GM19455 (cell line): ENCODE measurements around the gene PLXND1.
"Not testable (repeated sequence)": the region's sequence is repeated elsewhere in the genome, so short reads cannot be mapped to it uniquely, and the experiment has no call there.

Source experiments
- ATAC-seq: cut with Tn5 transposase; IDR thresholded peaks from one replicate; pipeline ENCODE4 v1.9.1; 2021; ENCODE audit not compliant: unreplicated experiment

The PLXND1 gene

DNA sequence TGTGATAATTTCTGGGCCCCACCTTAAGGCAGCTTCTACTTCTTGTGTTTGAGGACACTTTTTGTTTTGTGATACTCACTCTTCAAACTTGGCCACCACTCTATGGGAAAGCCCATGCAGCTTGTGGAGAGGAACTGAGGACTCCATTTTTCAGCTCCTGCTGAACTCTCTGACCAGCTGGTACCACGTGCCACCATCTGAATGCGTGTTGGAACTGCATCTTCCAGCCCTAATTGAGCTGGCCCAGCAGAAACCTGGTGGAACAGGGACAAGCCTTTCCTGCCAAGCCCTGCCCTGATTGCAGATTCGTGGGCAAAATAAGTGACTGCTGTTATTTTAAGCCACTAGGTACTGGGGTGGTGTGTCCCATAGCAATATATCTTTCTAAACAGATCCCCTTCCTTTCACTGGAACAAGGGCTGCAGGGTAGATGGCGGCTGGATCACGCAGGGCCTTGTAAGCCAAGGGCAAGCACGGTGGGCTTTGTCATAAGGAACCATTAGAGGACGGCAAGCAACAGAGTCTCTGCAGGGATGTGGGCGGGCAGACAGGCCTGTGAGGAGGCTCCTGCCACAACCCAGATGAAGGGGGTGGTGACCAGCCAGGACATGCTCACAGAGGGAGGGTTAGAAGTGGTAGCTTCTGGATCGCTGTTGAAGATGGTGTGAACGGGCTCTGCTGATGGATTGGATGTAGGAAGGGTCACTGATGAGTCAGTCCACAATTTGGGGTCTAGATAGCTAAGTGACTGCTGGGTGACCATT, 54.0 kb downstream of the PLXND1 start:
- ATAC-seq: no peak

DNA sequence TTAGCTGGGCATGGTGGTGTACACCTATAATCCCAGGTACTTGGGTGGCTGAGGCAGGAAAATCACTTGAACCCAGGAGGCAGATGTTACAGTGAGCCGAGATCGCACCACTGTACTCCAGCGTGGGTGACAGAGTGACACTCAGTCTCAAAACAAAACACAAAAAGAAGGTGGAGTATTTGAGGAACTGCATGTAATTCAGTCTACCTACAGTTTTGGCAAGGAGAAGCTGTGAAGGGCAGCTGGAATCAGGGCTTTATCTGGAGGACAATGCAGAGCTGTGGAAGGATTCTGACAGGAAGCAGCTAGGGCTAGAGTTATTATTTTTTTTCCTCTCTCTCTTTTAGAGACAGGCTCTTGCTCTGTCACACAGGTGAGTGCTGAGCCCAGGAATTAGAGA, 56.7 kb downstream of the PLXND1 start:
- no peak for ATAC-seq

DNA sequence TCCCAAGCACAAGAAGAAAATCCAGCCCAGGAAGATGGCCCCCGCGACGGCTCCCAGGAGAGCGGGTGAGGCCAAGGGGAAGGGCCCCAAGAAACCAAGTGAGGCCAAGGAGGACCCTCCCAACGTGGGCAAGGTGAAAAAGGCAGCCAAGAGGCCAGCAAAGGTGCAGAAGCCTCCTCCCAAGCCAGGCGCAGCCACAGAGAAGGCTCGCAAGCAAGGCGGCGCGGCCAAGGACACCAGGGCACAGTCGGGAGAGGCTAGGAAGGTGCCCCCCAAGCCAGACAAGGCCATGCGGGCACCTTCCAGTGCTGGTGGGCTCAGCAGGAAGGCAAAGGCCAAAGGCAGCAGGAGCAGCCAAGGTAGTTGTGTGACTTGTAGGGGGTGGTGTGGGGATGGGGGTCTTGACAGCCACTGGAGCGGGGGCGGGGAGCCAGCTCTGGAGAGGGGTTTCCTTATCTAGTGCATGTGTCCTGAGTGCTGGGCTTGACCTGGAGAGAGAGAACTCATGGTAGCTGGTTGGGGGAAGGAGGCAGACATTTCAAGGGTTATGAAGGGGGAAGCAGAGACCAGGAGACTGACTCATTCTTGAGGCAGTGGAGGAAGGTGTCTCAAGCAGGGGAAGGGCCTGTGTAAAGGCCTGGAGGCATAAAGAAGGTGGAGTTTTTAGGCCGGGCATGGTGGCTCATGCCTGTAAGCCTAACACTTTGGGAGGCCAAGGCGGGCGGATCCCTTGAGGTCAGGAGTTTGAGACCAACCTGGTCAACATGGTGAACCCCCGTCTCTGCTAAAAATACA, 57.3 kb downstream of the PLXND1 start:
- ATAC-seq: no peak

DNA sequence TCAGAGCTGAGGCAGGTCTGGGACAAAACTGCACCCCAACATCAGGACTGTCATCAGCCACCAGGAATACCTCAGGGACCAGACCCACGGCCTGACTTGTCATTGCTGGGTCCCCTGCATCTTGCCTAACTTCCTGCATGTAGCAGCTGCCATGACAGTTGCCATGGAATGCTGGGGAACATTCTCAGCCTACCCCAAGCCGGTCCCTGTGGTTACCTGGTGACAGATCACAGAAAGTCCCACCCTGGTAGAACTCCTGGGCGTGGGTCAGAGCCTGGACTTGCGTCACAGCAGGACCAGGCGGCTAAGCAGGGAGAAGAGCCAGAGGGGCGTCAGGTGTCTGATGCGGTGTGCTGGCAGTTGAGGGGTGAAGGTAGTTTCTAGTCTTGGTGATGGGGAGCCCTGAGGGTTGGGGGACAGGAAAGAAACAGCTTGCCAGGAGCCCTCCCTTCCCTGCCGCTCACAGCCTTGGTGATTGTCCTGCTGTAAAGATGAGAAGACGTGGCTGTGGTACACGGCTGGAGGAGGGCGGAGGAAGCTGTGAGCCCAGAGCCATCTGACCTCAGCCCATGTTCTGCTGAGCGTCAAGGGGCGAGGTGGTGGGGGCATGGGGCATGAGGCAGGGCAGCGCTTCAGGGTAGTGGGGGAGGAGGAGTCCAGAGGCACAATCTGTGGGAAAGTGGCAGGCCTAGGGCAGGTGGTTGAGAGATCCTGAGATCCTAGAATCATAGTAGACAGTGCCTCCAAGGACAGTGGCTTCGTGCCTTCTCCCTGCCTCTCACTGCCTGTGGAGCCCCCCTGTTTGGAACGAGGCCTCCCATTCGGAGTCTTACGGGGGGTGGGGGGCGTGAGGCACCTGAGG, 58.1 kb downstream of the PLXND1 start:
- no peak for ATAC-seq

DNA sequence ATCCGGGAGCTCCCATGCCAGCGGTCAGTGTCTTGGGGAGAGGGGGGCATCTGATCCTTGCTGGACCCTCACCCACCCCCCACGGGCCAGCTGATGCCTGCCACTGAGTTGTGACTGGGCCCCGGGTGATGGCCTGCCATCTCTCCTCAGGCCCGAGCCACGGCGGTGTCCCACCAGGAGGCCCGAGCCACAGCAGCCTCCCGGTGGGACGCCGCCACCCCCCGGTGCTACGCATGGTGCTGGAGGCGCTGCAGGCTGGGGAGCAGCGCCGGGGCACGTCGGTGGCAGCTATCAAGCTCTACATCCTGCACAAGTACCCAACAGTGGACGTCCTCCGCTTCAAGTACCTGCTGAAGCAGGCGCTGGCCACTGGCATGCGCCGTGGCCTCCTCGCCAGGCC, 59.2 kb downstream of the PLXND1 start:
- no peak for ATAC-seq

DNA sequence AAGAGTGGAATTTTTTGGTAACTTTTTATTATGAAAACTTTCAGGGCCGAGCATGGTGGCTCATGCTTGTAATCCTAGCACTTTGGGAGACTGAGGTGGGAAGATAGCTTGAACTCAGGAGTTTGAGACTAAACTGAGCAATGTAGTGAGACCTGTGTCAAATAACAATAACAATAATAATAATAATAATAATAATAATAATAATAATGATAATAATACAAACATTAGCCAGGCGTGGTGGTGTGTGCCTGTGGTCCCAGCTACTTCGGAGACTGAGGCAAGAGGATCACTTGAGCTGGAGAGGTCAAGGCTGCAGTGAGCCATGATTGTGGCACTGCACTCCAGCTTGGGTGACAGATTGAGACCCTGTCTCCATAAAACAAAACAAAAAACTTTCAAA, 60.5 kb downstream of the PLXND1 start:
- not testable (repeated sequence) for ATAC-seq

DNA sequence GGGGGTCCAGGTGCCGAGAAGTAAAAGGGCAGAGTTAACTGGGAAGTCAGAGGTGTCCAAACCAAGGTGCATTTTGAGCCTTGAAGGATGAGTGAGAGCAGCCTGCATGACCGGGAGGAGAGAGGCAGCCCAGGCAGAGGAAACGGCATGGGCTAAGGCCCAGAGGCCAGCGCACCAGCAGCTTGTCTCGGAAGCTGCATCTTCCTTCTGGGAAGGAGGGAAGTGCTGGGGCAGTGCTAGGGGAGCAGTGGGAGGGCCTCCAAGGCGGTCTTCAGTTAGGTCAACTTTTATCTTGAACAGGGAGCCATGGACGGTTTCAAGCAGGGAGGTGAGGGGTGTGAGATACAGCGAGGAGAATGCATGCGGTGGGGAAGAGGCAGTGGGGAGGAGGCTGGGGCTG, 62.5 kb downstream of the PLXND1 start:
- no peak for ATAC-seq

DNA sequence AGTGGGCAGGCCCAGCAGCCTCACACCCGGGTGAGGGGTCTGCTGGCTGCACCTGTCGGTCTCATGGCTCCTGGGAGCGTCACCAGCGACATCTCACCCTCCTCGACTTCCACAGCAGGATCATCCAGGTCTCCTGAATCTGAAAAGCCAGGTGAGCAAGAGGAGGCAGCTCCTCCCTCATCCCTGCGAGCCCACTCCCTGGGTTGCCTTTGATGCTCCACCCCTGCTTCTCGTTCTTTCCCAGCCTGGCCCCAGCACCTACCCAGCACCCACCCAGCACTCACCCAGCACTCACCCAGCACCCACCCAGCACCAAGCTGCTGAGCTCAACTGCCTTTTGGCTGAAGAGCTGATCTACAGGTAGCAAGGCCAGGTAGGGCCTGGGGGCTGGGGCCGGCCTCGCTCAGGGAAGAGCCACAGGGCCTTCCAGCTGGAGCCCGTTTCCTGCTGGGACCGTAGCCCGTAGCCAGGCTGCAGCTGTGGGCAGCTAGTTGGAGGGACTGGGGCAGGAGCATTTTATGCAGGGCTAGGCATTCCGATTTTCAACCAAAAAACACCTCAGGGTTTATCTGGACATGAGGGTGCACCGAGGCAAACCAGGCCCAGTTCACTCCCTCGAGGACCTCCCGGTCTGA, 63.2 kb downstream of the PLXND1 start, which contains the start of gene H1-8:
TSS of gene H1-8 (plus strand) at position 20 of the 635 bp plus-strand sequence. CDS start at position 64, 44 bp downstream.
- ATAC-seq: no peak

DNA sequence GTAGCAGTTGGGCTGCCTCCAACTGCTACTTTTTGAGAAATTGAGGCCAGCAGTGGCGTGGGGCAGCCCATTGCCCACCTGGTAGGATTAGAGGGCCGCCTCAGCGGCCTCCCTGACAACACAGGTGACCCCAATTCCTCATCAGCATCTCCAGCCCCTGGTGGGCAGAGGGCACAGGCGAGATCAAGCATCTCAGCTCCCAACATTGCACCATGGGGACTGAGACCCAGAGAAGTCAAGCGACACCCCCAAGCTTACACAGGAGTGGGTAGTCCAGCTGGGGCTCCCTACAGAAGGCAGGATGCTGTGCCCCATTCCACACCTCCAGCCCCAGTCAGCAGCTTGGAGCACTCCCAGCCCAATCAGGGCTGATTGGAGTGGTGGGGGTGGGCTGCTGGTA, 63.7 kb downstream of the PLXND1 start:
- ATAC-seq: no peak

DNA sequence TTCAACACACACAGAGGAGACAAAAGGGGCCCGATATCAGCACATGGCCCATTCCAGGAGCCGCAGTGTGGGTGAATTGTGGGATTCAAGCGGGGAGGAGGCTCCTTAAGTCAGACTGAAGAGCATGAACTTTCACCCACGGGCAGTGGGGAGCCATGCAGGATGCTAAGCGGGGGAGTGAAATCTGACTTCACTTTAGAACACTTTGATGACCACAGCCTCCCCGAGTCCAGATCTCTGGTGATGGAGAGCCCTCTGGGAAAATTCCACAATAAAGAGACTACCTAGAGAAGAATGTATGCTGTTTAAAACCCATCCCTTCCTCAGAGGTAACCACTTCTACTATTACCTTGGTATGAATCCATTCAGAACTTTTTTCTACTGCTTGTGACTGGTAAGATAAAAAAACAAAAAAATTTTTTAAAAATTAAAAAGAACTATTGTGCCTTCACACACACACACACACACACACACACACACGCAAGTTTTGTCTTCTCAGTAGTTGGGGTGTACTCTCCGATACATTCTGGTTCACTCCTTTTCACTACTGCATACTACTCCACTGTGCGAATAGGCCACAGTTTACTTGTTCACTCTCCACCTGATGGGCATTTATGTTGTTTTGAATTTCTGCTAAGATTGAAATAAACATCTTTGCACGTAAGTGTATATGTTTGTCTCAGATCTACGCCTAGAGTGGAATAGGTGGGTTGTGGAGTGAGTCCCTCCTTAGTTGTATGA, 65.5 kb downstream of the PLXND1 start:
- no peak for ATAC-seq

DNA sequence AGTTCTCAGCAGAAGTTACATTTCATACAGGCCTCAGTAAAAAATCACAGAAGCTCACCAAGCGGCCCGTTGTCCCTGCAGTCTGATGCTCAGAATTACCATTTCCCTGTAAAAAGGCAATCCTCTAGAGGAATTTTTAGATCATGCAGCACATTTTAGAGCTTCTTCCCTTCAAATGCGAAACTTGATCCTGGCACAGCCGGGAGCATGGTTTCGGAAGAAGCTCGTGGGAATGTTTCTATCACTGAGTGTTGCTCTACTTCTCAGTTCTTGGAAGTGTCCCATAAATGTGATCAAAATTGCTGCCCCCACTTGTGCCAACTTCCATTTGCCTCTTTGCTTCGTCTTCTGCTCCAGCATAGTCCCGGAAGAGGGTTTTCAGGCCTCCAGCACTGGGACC, 67.3 kb downstream of the PLXND1 start:
- no peak for ATAC-seq

DNA sequence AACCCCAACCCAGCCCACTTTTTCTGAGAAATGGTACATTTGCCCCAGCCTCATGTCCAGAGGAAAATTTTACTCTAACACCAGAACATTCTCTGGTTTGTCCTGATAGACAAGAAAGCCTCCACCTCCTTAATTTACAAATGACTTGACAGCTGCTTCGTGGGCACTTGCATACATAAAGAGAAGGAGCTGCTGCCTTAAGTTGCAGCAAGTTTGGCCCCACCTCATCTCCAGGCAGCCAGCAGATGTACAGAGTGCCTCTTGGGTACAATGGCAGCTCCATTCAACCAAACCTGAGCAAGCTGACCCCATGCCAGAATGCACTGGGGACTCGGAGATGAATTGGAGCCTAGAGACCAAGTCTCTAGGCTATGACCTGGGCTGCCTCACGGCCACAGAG, 69.7 kb downstream of the PLXND1 start:
- ATAC-seq: no peak

DNA sequence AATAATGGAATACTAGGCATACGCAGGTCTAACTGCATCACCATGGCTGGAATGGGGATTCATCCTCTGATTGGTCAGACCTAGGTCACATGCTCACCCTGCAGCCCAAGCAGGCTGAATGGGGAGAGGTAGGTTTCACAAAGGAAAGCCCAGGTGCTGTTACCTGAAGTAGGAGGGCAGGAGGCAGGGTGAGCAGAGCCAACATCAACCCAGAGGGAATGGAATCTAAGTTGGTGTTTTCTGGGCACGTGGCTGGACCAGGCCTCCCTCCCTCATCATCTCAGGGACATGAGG, 70.2 kb downstream of the PLXND1 start:
- ATAC-seq: no peak

DNA sequence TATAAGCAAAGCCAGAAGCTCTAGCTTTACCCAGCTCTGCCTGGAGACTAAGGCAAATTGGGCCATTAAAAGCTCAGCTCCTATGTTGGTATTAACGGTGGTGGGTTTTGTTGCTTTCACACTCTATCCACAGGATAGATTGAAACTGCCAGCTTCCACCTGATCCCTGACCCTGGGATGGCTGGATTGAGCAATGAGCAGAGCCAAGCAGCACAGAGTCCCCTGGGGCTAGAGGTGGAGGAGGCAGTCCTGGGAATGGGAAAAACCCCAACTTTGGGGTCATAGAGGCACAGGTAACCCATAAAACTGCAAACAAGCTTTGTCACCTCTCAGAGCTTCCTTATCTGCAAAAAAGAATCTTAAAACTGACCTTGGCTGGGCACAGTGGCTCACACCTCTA, 71.4 kb downstream of the PLXND1 start:
- ATAC-seq: no peak

DNA sequence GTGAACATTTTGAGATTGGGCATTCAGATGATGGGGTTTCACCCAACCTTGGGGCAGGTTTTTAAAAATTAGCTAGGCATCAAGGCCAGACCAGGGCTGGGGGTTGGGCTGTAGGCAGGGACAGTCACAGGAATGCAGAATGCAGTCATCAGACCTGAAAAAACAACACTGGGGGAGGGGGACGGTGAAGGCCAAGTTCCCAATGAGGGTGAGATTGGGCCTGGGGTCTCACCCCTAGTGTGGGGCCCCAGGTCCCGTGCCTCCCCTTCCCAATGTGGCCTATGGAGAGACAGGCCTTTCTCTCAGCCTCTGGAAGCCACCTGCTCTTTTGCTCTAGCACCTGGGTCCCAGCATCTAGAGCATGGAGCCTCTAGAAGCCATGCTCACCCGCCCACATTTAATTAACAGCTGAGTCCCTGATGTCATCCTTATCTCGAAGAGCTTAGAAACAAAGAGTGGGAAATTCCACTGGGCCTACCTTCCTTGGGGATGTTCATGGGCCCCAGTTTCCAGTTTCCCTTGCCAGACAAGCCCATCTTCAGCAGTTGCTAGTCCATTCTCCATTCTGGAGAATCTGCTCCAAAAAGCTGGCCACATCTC, 71.9 kb downstream of the PLXND1 start:
- ATAC-seq: no peak

DNA sequence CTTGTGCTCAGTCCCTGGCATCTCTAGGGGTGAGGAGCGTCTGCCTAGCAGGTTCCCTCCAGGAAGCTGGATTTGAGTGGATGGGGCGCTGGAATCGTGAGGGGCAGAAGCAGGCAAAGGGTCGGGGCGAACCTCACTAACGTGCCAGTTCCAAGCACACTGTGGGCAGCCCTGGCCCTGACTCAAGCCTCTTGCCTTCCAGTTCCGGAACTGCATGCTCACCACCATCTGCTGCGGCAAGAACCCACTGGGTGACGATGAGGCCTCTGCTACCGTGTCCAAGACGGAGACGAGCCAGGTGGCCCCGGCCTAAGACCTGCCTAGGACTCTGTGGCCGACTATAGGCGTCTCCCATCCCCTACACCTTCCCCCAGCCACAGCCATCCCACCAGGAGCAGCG, 73.1 kb downstream of the PLXND1 start:
- ATAC-seq: no peak

DNA sequence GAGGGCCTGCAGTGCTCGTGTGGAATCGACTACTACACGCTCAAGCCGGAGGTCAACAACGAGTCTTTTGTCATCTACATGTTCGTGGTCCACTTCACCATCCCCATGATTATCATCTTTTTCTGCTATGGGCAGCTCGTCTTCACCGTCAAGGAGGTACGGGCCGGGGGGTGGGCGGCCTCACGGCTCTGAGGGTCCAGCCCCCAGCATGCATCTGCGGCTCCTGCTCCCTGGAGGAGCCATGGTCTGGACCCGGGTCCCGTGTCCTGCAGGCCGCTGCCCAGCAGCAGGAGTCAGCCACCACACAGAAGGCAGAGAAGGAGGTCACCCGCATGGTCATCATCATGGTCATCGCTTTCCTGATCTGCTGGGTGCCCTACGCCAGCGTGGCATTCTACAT, 74.2 kb downstream of the PLXND1 start:
- no peak for ATAC-seq

DNA sequence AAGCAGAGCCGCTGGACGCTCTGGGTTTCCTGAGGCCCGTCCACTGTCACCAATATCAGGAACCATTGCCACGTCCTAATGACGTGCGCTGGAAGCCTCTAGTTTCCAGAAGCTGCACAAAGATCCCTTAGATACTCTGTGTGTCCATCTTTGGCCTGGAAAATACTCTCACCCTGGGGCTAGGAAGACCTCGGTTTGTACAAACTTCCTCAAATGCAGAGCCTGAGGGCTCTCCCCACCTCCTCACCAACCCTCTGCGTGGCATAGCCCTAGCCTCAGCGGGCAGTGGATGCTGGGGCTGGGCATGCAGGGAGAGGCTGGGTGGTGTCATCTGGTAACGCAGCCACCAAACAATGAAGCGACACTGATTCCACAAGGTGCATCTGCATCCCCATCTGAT, 74.8 kb downstream of the PLXND1 start:
- ATAC-seq: no peak

DNA sequence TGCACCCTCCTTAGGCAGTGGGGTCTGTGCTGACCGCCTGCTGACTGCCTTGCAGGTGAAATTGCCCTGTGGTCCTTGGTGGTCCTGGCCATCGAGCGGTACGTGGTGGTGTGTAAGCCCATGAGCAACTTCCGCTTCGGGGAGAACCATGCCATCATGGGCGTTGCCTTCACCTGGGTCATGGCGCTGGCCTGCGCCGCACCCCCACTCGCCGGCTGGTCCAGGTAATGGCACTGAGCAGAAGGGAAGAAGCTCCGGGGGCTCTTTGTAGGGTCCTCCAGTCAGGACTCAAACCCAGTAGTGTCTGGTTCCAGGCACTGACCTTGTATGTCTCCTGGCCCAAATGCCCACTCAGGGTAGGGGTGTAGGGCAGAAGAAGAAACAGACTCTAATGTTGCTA, 75.7 kb downstream of the PLXND1 start:
- no peak for ATAC-seq

DNA sequence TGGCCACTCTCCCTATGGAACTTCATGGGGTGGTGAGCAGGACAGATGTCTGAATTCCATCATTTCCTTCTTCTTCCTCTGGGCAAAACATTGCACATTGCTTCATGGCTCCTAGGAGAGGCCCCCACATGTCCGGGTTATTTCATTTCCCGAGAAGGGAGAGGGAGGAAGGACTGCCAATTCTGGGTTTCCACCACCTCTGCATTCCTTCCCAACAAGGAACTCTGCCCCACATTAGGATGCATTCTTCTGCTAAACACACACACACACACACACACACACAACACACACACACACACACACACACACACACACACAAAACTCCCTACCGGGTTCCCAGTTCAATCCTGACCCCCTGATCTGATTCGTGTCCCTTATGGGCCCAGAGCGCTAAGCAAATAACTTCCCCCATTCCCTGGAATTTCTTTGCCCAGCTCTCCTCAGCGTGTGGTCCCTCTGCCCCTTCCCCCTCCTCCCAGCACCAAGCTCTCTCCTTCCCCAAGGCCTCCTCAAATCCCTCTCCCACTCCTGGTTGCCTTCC, 76.2 kb downstream of the PLXND1 start:
- no peak for ATAC-seq
